HG02678 (cell line): ENCODE data around the gene ECSCR.
"Not testable (repeated sequence)": the region's sequence is repeated elsewhere in the genome, so short reads cannot be mapped to it uniquely, and the experiment has no call there.

ENCODE experiments used
- ATAC-seq: cut with Tn5 transposase; IDR thresholded peaks from one replicate; pipeline ENCODE4 v1.9.1; 2021; ENCODE audit warnings: mild to moderate bottlenecking, moderate library complexity; ENCODE audit not compliant: unreplicated experiment

ECSCR gene

DNA sequence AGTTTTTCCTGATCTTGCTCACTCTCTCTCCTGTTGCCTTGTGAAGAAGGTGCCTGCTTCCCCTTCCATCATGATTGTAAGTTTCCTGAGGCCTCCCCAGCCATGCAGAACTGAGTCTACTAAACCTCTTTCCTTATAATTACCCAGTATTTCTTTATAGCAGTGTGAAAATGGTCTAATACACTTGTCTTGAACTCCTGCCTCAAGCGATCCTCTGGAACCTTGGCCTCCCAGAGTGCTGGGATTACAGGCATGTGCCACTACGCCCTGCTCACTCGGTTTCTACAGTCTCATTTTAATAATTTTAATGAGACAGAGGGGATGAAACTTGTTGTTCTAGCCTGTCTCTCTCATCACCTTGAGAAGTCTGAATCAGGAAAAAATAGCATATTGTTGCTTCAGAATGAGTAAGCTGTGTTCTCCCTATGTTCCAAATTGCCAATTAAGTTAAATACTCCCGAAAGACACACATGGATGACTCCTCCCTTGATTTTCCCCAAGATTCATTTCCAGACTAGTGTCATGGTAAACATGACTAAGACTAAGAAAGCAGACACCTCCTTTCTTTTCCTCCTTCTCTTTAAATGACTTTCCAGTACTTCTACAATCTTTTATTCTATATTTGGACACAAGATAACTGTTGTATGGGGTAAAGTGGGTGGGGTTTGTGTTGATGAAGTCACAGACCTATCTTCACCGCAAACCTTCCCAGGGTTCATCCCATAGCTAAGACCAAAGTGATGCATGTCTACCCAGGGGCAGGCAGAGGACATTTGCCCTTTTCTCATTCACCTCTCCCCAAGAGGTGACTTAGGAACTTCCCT lies 15.4 kb downstream of the ECSCR start:
- peak; percentile 64 for ATAC-seq

DNA sequence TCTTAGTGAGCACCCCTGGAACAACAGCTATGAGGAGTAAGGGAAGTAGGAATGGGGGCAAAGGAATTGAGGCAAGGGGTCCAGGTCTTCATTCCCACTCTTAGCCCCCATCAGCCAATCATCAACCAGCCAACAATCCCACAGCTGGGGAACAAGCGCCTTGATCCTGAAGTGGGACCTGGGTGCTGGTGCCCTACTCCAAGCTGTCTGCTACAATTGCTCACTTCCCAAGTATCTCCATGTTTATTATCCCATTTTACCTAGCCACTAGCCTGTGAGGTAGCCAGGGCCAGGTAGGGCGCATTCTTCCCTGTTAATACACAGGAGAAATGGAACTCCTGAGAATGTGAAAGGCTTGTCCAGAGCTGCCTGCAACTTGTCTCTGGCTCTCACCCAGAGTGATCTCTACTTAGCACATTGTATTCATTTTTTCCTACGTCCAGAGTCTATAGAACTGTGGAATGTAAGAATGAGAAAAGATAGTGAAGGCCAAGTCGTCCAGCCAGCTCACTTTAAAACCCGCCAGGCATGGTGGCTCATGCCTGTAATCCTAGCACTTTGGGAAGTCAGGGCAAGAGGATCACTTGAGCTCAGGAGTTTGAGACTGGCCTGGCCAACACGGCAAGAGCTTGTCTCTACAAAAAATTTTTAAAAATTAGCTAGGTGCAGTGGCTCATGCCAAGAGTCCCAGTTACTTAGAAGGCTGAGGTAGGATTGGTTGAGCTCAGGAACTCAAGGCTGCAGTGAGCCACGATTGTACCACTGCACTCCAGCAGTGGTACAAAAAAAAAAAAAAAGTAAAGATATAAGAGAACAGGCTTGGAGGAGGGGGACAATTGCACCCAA lies 17.0 kb downstream of the ECSCR start:
- ATAC-seq, result no peak

GRCh38 chr5:139443831-139444453 lies 18.6 kb downstream of the ECSCR start:
- no peak for ATAC-seq

DNA sequence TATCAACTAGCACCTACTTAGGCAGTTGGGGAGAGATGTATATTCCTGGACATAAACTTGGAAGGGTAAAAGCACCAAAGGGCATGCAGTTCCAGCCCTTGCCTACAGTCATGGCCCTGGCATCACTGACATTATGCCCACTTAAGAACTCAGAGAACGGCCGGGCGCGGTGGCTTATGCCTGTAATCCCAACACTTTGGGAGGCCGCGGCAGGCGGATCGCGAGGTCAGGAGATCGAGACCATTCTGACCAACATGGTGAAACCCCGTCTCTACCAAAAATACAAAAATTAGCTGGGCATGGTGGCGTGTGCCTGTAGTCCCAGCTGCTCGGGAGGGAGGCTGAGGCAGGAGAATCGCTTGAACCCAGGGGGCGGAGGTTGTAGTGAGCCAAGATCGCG lies 22.1 kb downstream of the ECSCR start:
- not testable (repeated sequence) for ATAC-seq

DNA sequence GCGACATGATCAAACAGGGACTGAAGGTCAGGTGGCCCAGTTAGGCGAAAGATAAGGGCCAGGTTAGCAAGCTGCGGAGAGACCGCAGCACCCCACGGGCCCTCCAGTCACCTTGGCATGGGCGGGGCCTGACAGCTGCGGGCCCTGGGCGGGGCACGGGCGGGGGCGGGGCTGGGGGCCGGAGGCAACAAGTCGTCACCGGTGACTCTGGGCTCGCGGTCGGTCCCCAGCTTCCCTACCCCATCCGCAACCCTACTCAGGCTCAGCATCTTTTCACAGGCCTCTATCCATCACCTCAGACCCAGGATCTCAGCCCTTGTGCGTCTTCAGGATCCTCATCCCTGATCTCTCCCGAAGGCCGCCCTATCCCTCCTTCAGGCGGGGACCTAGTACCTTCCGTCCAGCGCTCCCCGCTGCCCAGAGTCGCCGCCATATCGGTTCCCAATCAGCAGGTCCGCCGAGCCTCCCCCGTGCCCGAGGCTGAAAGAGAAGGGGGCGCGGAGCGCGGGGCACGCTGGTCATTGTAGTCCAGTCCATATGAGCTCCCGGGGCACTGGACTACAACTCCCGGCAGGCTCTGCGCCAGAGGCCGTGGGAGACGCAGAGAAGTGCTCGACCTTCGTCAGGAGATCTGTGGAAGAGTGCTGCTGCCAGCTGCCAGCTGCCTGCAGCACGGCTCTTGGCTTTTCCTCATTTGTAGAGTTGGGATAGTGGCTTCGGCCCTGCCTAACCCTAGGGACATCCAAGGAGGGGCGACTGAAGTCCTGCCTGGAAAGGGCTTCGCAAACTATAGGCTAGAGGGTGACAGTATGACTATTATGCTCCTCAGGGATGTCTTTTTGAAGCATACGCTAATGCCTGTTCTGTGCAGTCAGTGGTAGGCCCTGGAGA lies 23.3 kb downstream of the ECSCR start, which contains the start of gene DNAJC18:
DNAJC18 (minus strand) TSS at position 513 of the 891 bp plus-strand sequence; CDS start at position 433, 80 bp downstream.
- ATAC-seq, result peak; percentile 87

DNA sequence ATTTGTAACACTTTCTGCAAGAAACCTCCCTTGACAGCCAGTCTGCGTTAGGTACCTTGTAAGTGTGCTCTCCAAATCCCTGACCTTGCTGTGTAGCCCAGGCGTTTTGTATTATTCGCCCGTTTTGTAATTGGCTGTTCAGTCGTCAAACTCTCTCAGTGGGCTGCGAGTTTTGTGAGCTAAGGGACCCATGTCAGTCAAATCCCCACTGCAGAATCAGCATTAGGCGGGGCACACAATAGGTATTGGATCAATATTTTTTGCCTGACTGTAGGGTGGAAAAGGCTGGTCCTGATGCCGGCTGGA lies 23.9 kb downstream of the ECSCR start:
- ATAC-seq, result no peak

- ATAC-seq, result no peak
These were observed 26.9 kb downstream of the ECSCR start for GRCh38 chr5:139435676-139436075.

DNA sequence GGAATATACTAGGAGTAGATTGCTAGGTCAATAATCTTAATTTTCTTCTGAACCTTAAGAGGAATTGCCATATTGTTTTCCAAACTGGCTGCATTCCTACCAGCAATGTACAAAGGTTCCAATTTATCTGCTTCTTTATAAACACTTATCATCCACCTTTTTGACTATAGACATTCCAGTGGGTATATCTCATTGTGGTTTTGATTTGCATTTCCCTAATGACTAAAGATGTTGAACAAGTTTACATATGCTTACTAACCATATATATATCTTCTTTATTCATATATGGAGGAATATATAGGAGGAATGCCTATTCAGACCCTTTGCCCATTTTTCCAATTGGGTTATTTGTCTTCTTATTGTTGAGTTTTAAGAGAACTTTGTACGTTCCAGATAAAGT lies 30.8 kb downstream of the ECSCR start:
- no peak for ATAC-seq

- ATAC-seq, result no peak
These were observed 32.5 kb downstream of the ECSCR start for GRCh38 chr5:139430015-139430414.

- ATAC-seq, result no peak
These were observed 36.2 kb downstream of the ECSCR start for GRCh38 chr5:139426203-139426885.

DNA sequence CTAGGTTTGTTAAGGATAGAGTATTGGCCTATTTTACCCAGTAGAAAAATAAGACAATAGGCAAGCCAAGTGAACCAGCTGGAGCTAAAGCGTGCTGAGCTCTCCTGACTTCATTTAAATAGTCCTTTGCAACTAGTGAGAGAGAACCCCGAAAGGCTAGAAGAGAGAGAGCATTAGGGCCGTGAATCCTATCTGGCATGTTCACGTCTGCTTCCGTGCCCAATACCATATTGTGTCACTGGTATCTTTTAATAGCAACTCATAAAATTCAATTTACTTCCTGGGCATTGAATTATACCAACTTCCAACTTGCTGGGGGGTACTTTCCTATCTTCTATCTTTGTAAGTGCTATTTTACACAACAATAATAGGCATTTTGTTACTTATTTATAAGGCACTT lies 37.0 kb downstream of the ECSCR start:
- ATAC-seq, result no peak

GRCh38 chr5:139422307-139422893 lies 40.1 kb downstream of the ECSCR start:
- peak; percentile 47 for ATAC-seq

GRCh38 chr5:139419226-139420192 lies 43.0 kb downstream of the ECSCR start:
- no peak for ATAC-seq

DNA sequence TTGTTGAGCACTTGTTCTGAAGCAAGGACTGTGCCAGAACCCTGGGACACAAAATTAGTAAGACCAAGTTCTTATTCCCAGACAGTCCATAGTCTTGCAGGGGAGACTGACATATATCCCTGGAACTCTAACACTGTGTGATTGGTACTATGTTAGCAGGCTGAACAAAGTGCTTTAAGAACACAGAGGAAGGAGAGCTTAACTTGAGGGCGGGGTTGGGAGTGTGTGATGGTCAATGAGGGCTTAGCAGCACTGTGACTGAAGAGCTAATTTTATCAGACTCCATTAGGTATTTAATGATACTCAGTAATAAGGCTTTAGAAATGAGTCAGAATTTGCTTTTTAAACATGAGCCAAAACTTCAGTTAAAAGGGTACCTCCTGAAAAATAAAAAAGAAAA lies 43.8 kb downstream of the ECSCR start:
- no peak for ATAC-seq

- no peak for ATAC-seq
These were observed 45.3 kb downstream of the ECSCR start for GRCh38 chr5:139417214-139417613.

DNA sequence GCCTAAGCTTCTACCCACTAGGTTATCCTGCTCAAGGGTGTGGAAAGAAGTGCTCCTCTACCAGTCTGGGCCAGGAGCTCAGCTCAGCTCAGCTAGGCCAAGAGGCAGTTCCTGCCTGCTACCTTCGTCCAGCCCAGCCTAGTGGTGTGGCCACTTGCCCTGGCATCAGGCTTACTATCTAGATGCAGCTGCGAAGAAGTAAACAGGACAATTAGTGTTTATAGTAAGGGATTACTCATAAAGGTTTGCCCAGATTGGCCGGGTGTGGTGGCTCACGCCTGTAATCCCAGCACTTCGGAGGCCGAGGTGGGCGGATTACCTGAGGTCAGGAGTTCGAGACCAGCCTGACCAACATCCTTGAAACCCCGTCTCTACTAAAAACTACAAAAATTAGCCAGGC lies 45.9 kb downstream of the ECSCR start:
- no peak for ATAC-seq

DNA sequence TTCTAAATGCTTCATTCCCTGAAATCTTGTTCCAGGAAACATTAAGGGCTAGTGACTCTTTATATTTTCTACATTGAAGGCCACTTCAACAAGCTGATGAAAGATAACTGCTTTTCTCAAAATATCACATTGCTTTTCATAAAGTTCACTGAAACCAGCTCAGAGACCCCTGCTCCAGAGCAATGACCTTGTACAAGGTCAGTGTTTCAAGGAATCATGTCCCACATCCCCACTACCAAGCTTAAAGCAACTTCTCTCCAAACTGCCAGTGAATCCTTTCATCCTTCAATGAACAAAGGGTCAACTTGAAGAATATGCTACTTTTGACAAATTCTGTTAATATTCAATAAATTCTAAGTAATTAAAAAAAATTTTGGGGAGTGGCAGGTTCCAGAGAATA lies 46.7 kb downstream of the ECSCR start:
- ATAC-seq, result no peak

DNA sequence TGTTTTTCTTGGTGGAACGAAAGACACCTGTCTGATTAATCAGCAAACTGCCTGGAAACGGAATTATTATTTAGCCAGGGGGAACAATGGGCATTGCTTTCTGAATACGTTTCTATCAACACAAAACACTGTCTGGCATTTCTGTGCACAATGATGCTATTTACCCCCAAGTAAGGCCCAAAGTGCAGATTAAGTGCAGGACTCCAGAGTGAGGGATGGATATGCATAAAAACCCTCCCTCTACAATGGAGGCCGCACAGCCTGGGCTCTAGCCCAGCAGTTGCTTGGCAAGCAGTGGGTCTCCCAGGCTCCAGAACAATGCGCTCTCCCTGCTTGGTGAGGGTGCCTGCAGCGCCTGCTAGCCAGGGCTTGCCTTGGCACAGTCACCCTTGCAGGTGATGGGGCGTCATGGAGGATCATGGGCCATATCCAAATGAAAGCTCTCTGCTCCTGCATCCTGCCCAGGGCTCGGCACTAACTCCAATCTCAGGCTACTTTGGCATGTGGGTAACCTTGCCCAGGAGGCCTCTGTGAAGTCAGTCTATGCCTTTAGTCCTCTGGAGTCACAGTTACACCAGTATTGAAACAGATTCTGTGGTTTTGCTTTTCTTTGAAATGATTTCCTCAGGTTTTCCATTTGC lies 47.2 kb downstream of the ECSCR start:
- no peak for ATAC-seq
